LoVo (cell line): ENCODE measurements around the gene MFSD2B.
"Not testable (repeated sequence)": the region's sequence is repeated elsewhere in the genome, so short reads cannot be mapped to it uniquely, and the experiment has no call there.

Experiments
- DNase-seq: peaks from one replicate; pipeline ENCODE4 v3.0.0-alpha.2; 2016; ENCODE audit warnings: low spot score

MFSD2B gene

GRCh38 chr2:24009680-24010476 is at the start of gene MFSD2B:
Gene MFSD2B, plus strand, starts transcription at chr2:24010085. Its CDS starts 12 bp downstream, at chr2:24010097.
- DNase-seq, result no peak

DNA sequence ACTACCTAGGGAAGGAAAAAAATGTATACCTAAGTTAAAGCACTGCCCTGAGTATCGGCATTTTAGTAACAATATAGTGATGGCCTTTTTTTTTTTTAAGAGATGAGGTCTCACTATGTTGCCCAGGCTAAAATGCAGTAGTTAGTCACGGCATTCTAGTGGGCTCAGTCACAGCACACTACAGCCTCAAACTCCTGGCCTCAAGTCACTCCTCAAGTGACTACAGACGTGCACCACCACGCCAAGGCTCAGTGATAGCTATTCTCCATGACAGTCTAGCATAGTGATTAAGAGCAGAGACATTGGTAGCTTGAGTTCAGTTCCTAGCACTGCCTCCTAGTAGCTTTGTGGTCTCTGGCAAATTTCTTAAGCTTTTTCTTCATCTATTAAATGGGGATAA is 42.0 kb upstream of the MFSD2B start:
- DNase-seq, result no peak

DNA sequence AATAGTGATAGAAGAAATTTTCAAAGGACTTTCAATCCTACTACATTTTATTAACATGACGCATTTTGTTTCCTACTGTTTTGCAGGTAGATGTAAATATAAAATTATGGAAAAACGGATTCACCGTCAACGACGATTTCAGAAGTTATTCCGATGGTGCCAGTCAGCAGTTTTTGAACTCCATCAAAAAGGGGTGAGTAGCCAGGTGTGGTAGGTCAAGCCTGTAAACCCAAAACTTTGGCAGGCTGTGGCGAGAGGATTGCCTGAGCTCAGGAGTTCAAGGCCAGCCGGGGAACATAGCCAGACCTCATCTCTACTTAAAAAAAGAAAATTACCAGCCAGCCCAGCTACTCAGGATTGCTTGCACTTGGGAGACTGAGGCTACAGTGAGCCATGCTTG is 33.0 kb upstream of the MFSD2B start:
- no peak for DNase-seq

GRCh38 chr2:23988371-23988770 is 21.5 kb upstream of the MFSD2B start:
- DNase-seq, result no peak

DNA sequence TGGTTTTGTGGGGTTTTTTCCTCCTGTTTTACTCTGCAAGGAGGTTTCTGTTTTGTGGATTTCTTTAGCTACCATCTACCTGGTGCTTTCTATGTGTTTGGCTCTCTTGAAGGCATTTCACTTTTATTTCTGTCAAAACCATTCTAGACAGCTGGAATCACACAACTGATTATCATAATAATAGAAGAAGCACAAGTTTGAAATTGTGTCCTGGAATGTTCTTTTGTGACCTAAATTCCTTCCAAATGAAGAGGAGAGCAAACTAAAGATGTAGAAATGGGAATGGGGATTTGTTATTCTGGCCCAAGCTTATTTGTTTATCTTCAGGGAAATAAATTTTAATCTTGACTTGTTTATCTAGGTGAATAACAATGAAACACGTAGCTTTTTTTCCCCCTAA is 17.0 kb upstream of the MFSD2B start:
- DNase-seq, result no peak

GRCh38 chr2:23993736-23994269 is 16.1 kb upstream of the MFSD2B start:
- no peak for DNase-seq

GRCh38 chr2:23994567-23994966 is 15.3 kb upstream of the MFSD2B start:
- no peak for DNase-seq

DNA sequence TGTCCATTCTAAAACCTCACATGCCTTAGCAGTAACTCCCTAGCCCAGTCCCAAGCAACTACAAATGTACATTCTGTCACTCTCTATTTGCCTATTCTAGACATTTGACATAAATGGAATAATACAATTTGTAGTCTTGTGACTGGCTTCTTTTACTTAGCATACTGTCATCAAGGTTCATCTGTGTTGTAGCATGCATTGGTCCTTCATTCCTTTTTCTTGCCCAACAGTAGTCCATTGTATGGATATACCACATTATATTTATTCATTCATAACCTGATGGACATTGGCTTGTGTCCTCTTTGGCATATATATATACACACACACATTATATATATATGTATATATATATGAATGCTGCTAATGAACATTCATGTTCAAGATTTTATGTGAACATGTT is 2.2 kb upstream of the MFSD2B start:
- no peak for DNase-seq

- DNase-seq, result peak; percentile 27
These were observed 1.1 kb upstream of the MFSD2B start for GRCh38 chr2:24008672-24009366.

GRCh38 chr2:24009367-24009679 is 562 bp upstream of the MFSD2B start:
- no peak for DNase-seq

DNA sequence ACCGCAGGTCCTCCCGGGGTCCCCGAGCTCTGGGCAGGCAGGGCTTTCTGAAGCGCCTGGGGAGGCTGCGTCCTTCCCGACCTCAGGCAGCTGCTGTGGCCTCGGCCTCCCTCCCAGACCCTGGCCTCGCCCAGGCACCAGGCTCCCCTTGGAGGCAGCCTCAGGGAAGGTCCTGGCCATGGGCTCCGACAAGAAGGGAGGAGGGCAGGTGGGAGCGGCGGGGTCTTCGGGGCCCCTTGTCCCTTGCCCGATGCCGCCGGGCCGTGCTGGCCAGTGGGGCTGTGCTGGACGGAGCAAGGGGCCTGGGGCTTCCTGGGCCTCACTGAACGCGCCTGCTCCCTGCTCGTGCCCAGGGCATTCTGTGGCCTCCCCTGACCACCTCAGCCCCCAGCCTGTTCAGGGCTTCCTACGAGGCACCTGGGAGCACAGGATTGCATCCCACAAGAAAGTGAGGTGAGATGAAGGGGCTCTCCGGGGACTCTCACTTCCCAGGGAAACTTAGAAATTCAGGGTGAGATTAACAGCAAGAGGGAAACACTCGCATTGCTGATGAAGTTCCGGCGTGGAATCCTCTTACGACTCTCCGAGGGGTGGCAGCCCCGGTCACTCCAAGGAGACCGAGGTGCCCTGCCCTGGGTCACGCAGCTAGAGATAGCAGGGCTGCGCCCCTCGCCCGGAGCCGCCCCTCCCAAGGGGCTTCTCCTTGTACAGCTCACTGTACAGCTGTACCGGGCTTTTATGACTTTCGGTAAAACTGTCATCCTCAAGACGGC is 778 bp downstream of the MFSD2B start:
- DNase-seq, result no peak

GRCh38 chr2:24011250-24012104 is 1.6 kb downstream of the MFSD2B start:
- no peak for DNase-seq

- DNase-seq, result no peak
These were observed 2.8 kb downstream of the MFSD2B start for GRCh38 chr2:24012521-24013188.

- not testable (repeated sequence) for DNase-seq
These were observed 5.0 kb downstream of the MFSD2B start for GRCh38 chr2:24014902-24015301.

- DNase-seq, result peak; percentile 58
These were observed 5.9 kb downstream of the MFSD2B start for GRCh38 chr2:24015562-24016375.

GRCh38 chr2:24016376-24016761 is 6.5 kb downstream of the MFSD2B start:
- no peak for DNase-seq

GRCh38 chr2:24016853-24017703 is 7.2 kb downstream of the MFSD2B start:
- no peak for DNase-seq

GRCh38 chr2:24017711-24018110 is 7.8 kb downstream of the MFSD2B start:
- no peak for DNase-seq

- no peak for DNase-seq
These were observed 8.4 kb downstream of the MFSD2B start for GRCh38 chr2:24018241-24018640.
